Breast epithelium (tissue), 3 donors: ENCODE measurements around the gene SYDE2.

ENCODE experiments used
- CTCF ChIP-seq, 3 donors: fragments of 450-650 bp; IDR thresholded peaks; one replicate each; pipeline ENCODE4 v1.5.1; 2016 to 2017; ENCODE audit warnings: antibody characterized with exemption in 3 of 3, mild to moderate bottlenecking in 3 of 3, moderate library complexity in 3 of 3
- POLR2A ChIP-seq: fragments of 450-650 bp; IDR thresholded peaks from one replicate; pipeline ENCODE4 v1.6.1; 2016; ENCODE audit warnings: antibody characterized with exemption, mild to moderate bottlenecking, moderate library complexity

GRCh38 chr1:85182700-85183099 lies 18.1 kb downstream of the SYDE2 start:
- TF ChIP-seq POLR2A (no peak), CTCF (IDR thresholded peaks at IDR 0.05) (no peak)
